IPS-18c (cell line): ENCODE measurements around the gene SLC22A17.

Source experiments
- H3K4me3 ChIP-seq: 2 replicates; pipeline ENCODE4 v1.7.0; 2013; ENCODE audit warnings: low read depth, mild to moderate bottlenecking, low read length, moderate library complexity; ENCODE audit not compliant: insufficient read depth
- H3K9me3 ChIP-seq: one replicate; pipeline ENCODE4 v1.6.1; 2013; ENCODE audit warnings: mild to moderate bottlenecking, low read length, moderate library complexity; ENCODE audit not compliant: control insufficient read depth, insufficient read depth

SLC22A17 gene

DNA sequence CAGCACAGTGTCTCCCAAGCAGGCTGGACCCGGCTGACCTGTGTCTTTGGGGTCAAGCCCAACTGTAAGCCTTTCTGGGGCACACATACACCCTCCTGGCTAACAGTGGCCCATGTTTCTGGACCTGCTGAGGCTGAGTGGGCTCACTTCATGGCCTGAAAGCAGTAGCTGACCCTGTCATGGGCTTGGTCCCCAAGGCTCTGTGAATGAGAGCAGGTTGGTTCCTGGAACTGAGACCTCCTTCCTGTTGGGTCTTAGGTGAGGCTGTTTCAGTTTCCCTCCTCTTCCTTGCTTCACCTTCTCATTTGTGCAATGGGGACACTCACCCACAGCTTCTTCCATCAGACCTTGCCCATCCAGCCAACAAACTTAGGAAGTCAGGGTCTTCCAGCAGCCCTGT, 19.2 kb upstream of the SLC22A17 start:
- H3K9me3 ChIP-seq = no peaks in the 10 kb centered on the region
- H3K4me3 ChIP-seq = no peak overlapping the region

DNA sequence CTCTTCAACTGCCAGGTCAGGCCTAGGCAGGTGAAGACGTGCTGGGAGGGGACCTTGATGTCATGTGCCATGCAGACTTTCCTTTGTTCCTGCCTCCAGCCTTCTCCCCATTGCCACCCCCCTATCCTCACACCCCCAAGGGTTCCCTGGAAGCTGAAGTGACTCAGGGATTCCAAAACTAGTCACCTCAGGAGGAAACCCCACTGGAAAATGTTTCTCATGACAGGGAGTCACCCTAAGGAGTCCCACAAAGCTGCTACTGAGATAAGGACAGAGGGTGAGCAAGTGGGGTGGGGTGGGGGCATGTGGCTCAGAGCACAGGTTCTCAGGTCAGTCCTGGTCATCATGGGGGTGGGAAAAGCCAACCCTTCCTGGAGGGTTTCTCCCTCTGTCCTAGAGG, 17.5 kb upstream of the SLC22A17 start:
- no peaks in the 10 kb centered on the region for H3K9me3 ChIP-seq
- no peak overlapping the region for H3K4me3 ChIP-seq

- Histone ChIP-seq H3K4me3 (peak overlapping the region; percentile 78), H3K9me3 (no peaks in the 10 kb centered on the region)
Measured at GRCh38 chr14:23366426-23366921, 13.8 kb upstream of the SLC22A17 start.

GRCh38 chr14:23365732-23366425, 13.2 kb upstream of the SLC22A17 start:
- H3K4me3 ChIP-seq = peak overlapping the region; percentile 78
- no peaks in the 10 kb centered on the region for H3K9me3 ChIP-seq

GRCh38 chr14:23365036-23365731, 12.5 kb upstream of the SLC22A17 start, which contains the start of gene EFS:
EFS (minus strand) TSS chr14:23365172; CDS start chr14:23365025, 147 bp downstream.
- Histone ChIP-seq H3K9me3 (no peaks in the 10 kb centered on the region), H3K4me3 (peak within 1 kb of the TSS; percentile 78)

DNA sequence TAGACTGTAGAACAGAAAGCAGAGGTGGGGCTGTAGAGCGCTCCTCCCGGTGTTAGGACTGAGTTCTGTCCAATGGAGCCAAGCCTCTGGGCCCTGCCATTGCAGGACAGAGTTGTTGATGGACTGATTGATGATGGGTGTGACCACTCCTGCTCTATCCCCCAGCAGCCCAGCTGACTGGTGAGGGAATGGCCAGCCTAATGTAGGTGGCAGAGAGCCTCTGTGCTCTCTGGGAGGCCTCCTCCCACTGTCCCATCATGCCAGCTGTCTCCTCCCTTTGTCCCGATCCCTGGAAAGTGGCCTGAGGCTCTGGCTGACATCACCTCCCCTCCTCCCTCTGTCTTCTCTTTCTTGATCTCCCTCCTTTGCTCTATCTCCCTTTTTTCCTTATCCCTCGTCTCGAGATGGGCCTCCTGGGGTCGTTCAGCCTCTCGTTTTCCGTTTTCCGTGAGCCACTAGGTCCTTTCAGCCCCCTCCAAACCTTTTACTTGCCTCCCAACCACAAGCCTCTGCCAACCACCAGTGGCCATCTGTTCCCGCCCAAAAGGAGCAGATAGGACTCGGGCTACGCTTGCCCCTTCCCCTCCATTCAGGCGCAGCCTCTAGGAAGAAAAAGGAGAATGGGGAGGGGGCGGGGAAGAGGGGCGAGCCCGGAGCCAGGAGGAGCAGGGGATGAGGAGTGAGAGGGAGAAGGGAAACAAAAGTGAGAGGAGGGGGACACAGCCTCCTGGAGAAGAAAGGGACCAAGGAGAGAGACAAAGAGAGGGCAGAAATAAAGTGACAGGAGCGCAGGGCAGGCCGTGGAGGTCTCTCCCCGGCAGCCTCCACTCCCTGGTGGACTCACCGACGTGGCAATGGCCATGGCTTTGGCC, 11.7 kb upstream of the SLC22A17 start:
- H3K4me3 ChIP-seq = peak overlapping the region; percentile 78
- no peaks in the 10 kb centered on the region for H3K9me3 ChIP-seq

GRCh38 chr14:23362200-23362599, 9.5 kb upstream of the SLC22A17 start:
- Histone ChIP-seq H3K9me3 (no peaks in the 10 kb centered on the region), H3K4me3 (no peak overlapping the region)

GRCh38 chr14:23361763-23362162, 9.1 kb upstream of the SLC22A17 start:
- H3K9me3 ChIP-seq = no peaks in the 10 kb centered on the region

GRCh38 chr14:23361320-23361719, 8.6 kb upstream of the SLC22A17 start:
- Histone ChIP-seq H3K4me3 (no peak overlapping the region), H3K9me3 (no peaks in the 10 kb centered on the region)

More at GRCh38 chr14:23361763-23362162, 9.1 kb upstream of the SLC22A17 start:
- no peak overlapping the region for H3K4me3 ChIP-seq

GRCh38 chr14:23360496-23360895, 7.8 kb upstream of the SLC22A17 start:
- Histone ChIP-seq H3K4me3 (no peak overlapping the region), H3K9me3 (no peaks in the 10 kb centered on the region)

- H3K9me3 ChIP-seq = no peaks in the 10 kb centered on the region
- no peak overlapping the region for H3K4me3 ChIP-seq
Measured at GRCh38 chr14:23359722-23360447, 7.2 kb upstream of the SLC22A17 start.

DNA sequence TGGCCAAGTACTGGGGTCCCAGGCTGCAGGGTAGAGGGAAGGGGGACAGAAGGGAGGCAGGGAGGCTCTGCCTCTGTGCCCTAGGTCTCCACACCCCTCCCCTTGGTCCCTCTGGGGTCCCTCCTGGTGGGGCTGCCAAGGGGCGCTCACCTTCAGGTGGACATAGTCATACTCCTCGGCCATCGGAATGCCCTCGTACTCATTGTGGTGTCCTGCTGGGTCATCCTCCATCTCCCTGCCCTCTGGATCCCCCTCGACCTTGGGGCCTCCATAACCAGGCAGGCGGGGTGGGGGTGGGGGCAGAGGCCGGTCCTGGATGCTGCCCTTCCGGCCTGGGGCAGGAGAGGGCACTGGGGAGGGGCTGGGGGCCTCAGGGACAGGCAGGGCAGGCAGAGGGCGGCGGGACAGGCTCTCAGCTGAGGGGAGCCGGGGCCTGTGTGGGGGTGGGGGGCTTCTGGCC, 6.5 kb upstream of the SLC22A17 start:
- Histone ChIP-seq H3K9me3 (no peaks in the 10 kb centered on the region), H3K4me3 (no peak overlapping the region)

DNA sequence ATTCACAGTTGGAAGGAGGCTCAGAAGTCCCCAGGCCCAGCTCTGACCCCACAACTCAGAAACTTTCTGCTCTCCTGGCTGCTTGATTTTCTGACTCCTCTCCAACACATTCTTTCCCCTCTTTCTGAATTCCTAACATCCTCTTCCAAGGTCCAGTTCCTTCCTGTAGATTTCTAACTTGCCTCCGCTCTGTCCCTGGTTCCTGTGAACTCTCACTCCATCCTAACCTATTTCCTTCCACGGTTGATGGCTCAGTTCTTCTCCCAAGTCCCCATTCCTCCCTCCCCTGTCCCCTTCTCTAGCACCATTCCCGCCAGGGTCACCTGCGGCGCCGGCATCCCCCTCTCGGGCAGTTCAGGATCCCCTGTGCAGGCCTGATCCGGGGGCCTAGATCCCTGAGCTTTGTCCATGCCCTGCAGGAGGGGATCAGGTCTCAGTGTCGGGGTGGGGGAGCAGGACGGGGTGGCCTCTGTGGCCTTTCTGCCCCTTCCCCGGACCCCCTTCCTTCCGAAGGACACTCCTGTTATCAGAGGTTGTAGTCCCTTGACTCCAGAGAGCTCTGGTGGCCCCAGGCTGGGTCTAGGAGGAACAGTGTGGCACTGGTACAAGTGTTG, 6.0 kb upstream of the SLC22A17 start:
- Histone ChIP-seq H3K9me3 (no peaks in the 10 kb centered on the region), H3K4me3 (no peak overlapping the region)

GRCh38 chr14:23358042-23358441, 5.4 kb upstream of the SLC22A17 start:
- H3K4me3 ChIP-seq = no peak overlapping the region
- no peaks in the 10 kb centered on the region for H3K9me3 ChIP-seq

DNA sequence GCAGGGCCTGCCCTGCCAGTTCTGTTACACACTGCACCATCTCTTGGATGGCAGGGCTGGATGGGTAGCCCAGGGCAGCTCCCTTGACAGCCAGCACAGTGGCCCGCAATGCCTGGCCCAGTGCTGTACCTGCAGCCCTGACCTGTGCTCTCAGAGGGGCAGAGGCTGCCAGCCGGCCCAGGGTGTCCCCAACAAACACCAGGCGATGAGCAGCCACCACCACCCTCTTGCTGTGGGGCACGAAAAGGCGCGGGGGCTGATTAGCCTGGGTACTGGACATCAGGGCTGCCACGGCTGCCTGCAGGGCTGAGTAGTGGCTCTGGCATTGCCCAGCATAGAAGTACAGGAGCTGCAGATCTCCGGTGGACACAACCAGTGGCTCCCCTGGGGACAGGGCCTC, 4.6 kb upstream of the SLC22A17 start:
- no peaks in the 10 kb centered on the region for H3K9me3 ChIP-seq
- no peak overlapping the region for H3K4me3 ChIP-seq

GRCh38 chr14:23356662-23357061, 4.0 kb upstream of the SLC22A17 start:
- Histone ChIP-seq H3K4me3 (no peak overlapping the region), H3K9me3 (no peaks in the 10 kb centered on the region)
